HG03095 (cell line): ENCODE measurements around the gene PIK3CG.

Source experiments
- ATAC-seq: cut with Tn5 transposase; IDR thresholded peaks from one replicate; pipeline ENCODE4 v1.9.1; 2021; ENCODE audit warnings: moderate library complexity; ENCODE audit not compliant: unreplicated experiment

PIK3CG gene

GRCh38 chr7:106855540-106856132 lies 9.4 kb upstream of the PIK3CG start:
- ATAC-seq: no peak

- no peak for ATAC-seq
These were observed 6.2 kb upstream of the PIK3CG start for GRCh38 chr7:106858618-106859532.

GRCh38 chr7:106862317-106863089 lies 2.6 kb upstream of the PIK3CG start:
- no peak for ATAC-seq

GRCh38 chr7:106863274-106863997 lies 1.6 kb upstream of the PIK3CG start:
- ATAC-seq: no peak

- ATAC-seq: peak; percentile 42
These were observed 592 bp upstream of the PIK3CG start for GRCh38 chr7:106864298-106865081.

GRCh38 chr7:106866298-106867281 lies 1.5 kb downstream of the PIK3CG start:
- peak; percentile 32 for ATAC-seq

- no peak for ATAC-seq
These were observed 2.7 kb downstream of the PIK3CG start for GRCh38 chr7:106867641-106868351.

- ATAC-seq: no peak
These were observed 3.3 kb downstream of the PIK3CG start for GRCh38 chr7:106868364-106868763.

- ATAC-seq: no peak
These were observed 4.9 kb downstream of the PIK3CG start for GRCh38 chr7:106869954-106870353.

GRCh38 chr7:106870528-106870927 lies 5.4 kb downstream of the PIK3CG start:
- no peak for ATAC-seq

GRCh38 chr7:106870983-106871410 lies 5.9 kb downstream of the PIK3CG start:
- ATAC-seq: peak; percentile 94

- ATAC-seq: no peak
These were observed 6.9 kb downstream of the PIK3CG start for GRCh38 chr7:106871793-106872571.

- ATAC-seq: no peak
These were observed 7.7 kb downstream of the PIK3CG start for GRCh38 chr7:106872763-106873162.

- no peak for ATAC-seq
These were observed 9.0 kb downstream of the PIK3CG start for GRCh38 chr7:106874076-106874475.

GRCh38 chr7:106875508-106875907 lies 10.4 kb downstream of the PIK3CG start:
- no peak for ATAC-seq

GRCh38 chr7:106878748-106879439 lies 13.8 kb downstream of the PIK3CG start:
- no peak for ATAC-seq

- no peak for ATAC-seq
These were observed 16.9 kb downstream of the PIK3CG start for GRCh38 chr7:106881984-106882383.
